Breast epithelium (tissue), 4 donors: Measurements from ENCODE around the gene JMJD1C. TPM values are rescaled to one million over a fixed set of nuclear protein-coding genes. Genes with fewer than 3 reads are reported as not detected.

Source experiments
- DNase-seq, 2 donors: peaks; one replicate each; pipeline ENCODE4 v3.0.0-alpha.2; 2019; ENCODE audit warnings: low spot score in 2 of 2
- H3K27ac ChIP-seq, 2 donors: fragments of 200-600 bp; sonication (generic) in 1 of 2; one replicate each; pipeline ENCODE4 v1.5.1; 2016 to 2019; ENCODE audit warnings: mild to moderate bottlenecking in 1 of 2
- H3K27me3 ChIP-seq, 2 donors: fragments of 200-600 bp; sonication (generic) in 1 of 2; one replicate each; pipeline versions ENCODE4 v1.5.1 to v1.6.0; 2017 to 2019; ENCODE audit warnings: control low read depth in 1 of 2, mild to moderate bottlenecking in 1 of 2
- H3K36me3 ChIP-seq: fragments of 200-600 bp; one replicate; pipeline ENCODE4 v1.5.1; 2019
- H3K4me1 ChIP-seq, 2 donors: fragments of 200-600 bp; sonication (generic); one replicate each; pipeline ENCODE4 v1.5.1; 2016 to 2019; ENCODE audit warnings: control low read depth in 1 of 2
- H3K4me3 ChIP-seq, 3 donors: fragments of 200-600 bp; sonication (generic); 1 replicate in 2 of 3; 2 replicates in 1 of 3; pipeline ENCODE4 v1.5.1; 2016 to 2019; ENCODE audit warnings: mild to moderate bottlenecking in 3 of 3, moderate library complexity in 2 of 3
- H3K9me3 ChIP-seq, 2 donors: fragments of 200-600 bp; sonication (generic) in 1 of 2; one replicate each; pipeline ENCODE4 v1.5.1; 2016 to 2019; ENCODE audit warnings: control low read depth in 1 of 2
- CTCF ChIP-seq, 3 donors: fragments of 450-650 bp; IDR thresholded peaks; one replicate each; pipeline ENCODE4 v1.5.1; 2016 to 2017; ENCODE audit warnings: antibody characterized with exemption in 3 of 3, mild to moderate bottlenecking in 3 of 3, moderate library complexity in 3 of 3
- POLR2A ChIP-seq: fragments of 450-650 bp; IDR thresholded peaks from one replicate; pipeline ENCODE4 v1.6.1; 2016; ENCODE audit warnings: antibody characterized with exemption, mild to moderate bottlenecking, moderate library complexity
- POLR2AphosphoS5 ChIP-seq, 3 donors: sonication (generic); formaldehyde crosslinking; IDR thresholded peaks; one replicate each; pipeline ENCODE4 v1.6.1; 2017; ENCODE audit warnings: antibody characterized with exemption in 3 of 3
- intact Hi-C: fragments of 100-400 bp; cut with DNase I; formaldehyde crosslinking; loops from one replicate; pipeline ENCODE4 v1.15.1; 2023; ENCODE audit warnings: low total_unique reads
- total RNA-seq, 3 donors: library from RNA; depleted of rRNA; stranded (reverse); fragments of >200 nt; gene quantifications; one replicate each; pipeline ENCODE4 v1.1.0, GENCODE V29; 2016

The JMJD1C gene
- total RNA-seq, 3 donors from 2014 or later: 134 to 327 (median 162) TPM

DNA sequence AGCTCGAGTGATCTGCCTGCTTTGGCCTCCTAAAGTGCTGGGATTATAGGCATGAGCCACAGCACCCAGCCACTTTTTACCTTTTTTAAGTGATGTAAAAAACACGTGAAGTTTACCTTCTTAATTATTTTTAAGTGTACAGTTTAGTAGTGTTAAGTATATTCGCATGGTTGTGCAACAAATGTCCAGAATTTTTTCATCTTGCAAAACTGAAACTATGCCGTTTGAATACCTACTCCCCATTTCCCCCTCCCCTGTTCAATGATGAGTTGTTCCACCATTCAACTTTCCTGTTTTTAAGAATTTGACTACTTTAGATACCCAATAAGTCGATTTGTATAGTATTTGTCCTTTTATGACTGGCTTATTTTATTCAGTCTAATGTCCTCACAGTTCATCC is 321.8 kb downstream of the JMJD1C start:
- Histone ChIP-seq H3K27ac (no peak overlapping the region), H3K36me3 (no peaks in the 10 kb centered on the region), H3K4me1 (no peaks in the 10 kb centered on the region), H3K27me3 (no peaks in the 10 kb centered on the region), H3K9me3 (no peaks in the 10 kb centered on the region), H3K4me3 (no peak overlapping the region)
- intact Hi-C loops: no loop called here
- TF ChIP-seq POLR2AphosphoS5 (IDR thresholded peaks at IDR 0.05) (no peak), POLR2A (no peak), CTCF (IDR thresholded peaks at IDR 0.05) (no peak)
- DNase-seq: no peak

DNA sequence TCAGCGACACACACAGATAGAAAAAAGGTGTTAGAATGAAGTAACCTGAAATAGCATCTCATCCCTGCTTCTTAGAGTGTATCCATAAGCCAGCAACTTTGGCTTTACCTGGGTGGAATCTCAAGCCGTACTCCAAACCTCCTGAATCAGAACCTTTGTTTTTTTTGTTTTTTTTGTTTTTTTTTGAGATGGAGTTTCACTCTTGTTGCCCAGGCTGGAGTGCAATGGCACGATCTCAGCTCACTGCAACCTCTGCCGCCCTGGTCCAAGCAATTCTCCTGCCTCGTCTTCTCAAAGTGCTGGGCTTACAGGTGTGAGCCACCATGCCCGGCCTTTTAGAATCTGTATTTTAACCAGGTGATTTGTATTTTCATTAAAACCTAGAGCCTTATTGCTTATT is 323.6 kb downstream of the JMJD1C start:
- no peak for DNase-seq
- Histone ChIP-seq H3K27me3 (no peaks in the 10 kb centered on the region), H3K9me3 (no peaks in the 10 kb centered on the region), H3K27ac (no peak overlapping the region), H3K36me3 (no peaks in the 10 kb centered on the region), H3K4me1 (no peaks in the 10 kb centered on the region), H3K4me3 (no peak overlapping the region)
- intact Hi-C loops: no loop called here
- no peak for TF ChIP-seq POLR2AphosphoS5 (IDR thresholded peaks at IDR 0.05)
- TF ChIP-seq POLR2A: no peak
- no peak for TF ChIP-seq CTCF (IDR thresholded peaks at IDR 0.05)

GRCh38 chr10:63140077-63140476 is 325.7 kb downstream of the JMJD1C start:
- H3K27ac ChIP-seq: no peak overlapping the region
- no peaks in the 10 kb centered on the region for H3K27me3 ChIP-seq
- H3K4me1 ChIP-seq: peaks cover 0 to 2% of the 10 kb centered on the region in 2 donors
- intact Hi-C loops: no loop called here
- DNase-seq: no peak
- no peak overlapping the region for H3K4me3 ChIP-seq
- H3K9me3 ChIP-seq: no peaks in the 10 kb centered on the region
- no peaks in the 10 kb centered on the region for H3K36me3 ChIP-seq
- TF ChIP-seq CTCF (IDR thresholded peaks at IDR 0.05) (no peak), POLR2AphosphoS5 (IDR thresholded peaks at IDR 0.05) (no peak), POLR2A (no peak)

- no peak for DNase-seq
- H3K4me1 ChIP-seq: peaks cover 0 to 7% of the 10 kb centered on the region in 2 donors
- intact Hi-C loops: no loop called here
- no peak for TF ChIP-seq POLR2AphosphoS5 (IDR thresholded peaks at IDR 0.05)
- no peak for TF ChIP-seq CTCF (IDR thresholded peaks at IDR 0.05)
- no peak for TF ChIP-seq POLR2A
- H3K9me3 ChIP-seq: no peaks in the 10 kb centered on the region
- no peaks in the 10 kb centered on the region for H3K36me3 ChIP-seq
- no peak overlapping the region for H3K4me3 ChIP-seq
- no peak overlapping the region for H3K27ac ChIP-seq
- H3K27me3 ChIP-seq: no peaks in the 10 kb centered on the region
These were observed 328.5 kb downstream of the JMJD1C start for GRCh38 chr10:63137306-63137705.

GRCh38 chr10:63133821-63134557 is 331.8 kb downstream of the JMJD1C start:
- DNase-seq: no peak
- Histone ChIP-seq H3K9me3 (no peaks in the 10 kb centered on the region), H3K4me1 (peaks cover 0 to 7% of the 10 kb centered on the region in 2 donors), H3K36me3 (no peaks in the 10 kb centered on the region), H3K27me3 (no peaks in the 10 kb centered on the region), H3K4me3 (peak overlapping the region; percentile 92 to 100 (median 96)), H3K27ac (peak overlapping the region; percentile 98 to 99)
- intact Hi-C loops: no loop called here
- no peak for TF ChIP-seq POLR2AphosphoS5 (IDR thresholded peaks at IDR 0.05)
- TF ChIP-seq CTCF (IDR thresholded peaks at IDR 0.05): no peak
- no peak for TF ChIP-seq POLR2A
